ENCODE measurements around the gene LINC01488. TPM values are rescaled to one million over a fixed set of nuclear protein-coding genes. Genes with fewer than 3 reads are reported as not detected.

The LINC01488 gene
- polyA plus RNA-seq, 6 donors from 2014 or later, result not detected

DNA sequence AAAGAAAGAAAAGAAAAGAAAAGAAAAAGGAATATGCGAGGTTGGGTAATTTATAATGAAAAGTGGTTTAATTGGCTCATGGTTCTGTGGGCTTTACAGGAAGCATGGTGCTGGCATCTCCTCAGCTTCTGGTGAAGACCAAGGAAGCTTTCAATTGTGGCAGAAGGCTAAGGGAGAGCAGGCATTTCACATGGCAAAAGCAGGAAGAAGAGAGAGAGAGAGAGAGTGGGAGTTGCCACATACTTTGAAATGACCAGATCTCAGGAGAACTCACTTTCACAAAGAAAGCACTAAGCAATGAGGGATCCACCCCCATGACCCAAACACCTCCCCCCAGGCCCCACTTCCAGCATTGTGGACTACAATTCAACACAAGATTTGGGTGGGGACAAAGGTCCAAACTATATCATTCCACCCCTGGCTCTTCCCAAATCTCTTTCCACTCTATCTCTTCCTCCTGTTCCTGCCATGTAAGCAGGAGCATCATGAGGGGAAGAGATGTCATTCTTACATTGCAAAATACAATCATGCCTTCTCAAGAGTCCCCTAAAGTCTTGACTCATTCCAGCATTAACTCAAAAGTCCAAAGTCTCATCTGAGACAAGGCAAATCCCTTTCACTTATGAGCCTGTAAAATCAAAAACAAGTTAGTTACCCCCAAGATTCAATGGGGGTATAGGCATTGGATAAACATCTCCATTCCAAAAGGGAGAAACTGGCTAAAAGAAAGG lies 38.9 kb downstream of the LINC01488 start:
- Mint-ChIP-seq H3K36me3 (peaks cover 6 to 33% of the 10 kb centered on the region in 2 donors), H3K9me3 (peaks cover 10 to 39% (median 23%) of the 10 kb centered on the region in 7 donors), H3K4me1 (peaks cover 7 to 16% (median 12%) of the 10 kb centered on the region in 3 donors), H3K4me3 (no peak overlapping the region), H3K27ac (no peak overlapping the region), H3K27me3 (peaks cover 0 to 6% (median 0%) of the 10 kb centered on the region in 3 donors)
- no peak for DNase-seq
- no peak for ATAC-seq (ENCODE audit: low read depth in 2 of 2)

DNA sequence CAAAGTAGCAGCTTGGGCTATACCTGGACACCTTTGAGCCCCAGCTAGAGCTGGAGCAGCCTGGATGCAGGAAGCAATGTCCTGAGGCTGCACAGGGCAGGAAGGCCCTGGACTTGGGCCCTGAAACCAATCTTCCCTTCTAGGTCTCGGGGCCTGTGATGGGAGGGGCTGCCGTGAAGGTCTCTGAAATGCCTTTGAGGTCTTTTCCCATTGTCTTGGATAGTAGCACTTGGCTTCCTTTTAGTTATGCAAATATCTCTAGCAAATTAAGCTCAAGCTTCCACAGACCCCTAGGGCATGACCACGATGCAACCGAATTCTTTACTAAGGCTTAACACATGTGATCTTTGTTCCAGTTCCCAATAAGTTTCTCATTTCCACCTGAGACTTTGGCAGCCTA lies 40.0 kb downstream of the LINC01488 start:
- H3K9me3 Mint-ChIP-seq, result peaks cover 6 to 28% (median 14%) of the 10 kb centered on the region in 7 donors
- ATAC-seq (ENCODE audit: low read depth in 2 of 2) (no peak), DNase-seq (no peak)
- H3K4me1 Mint-ChIP-seq, result peaks cover 0 to 8% (median 6%) of the 10 kb centered on the region in 3 donors
- H3K27ac Mint-ChIP-seq, result no peak overlapping the region
- peaks cover 0 to 13% (median 0%) of the 10 kb centered on the region in 3 donors for H3K27me3 Mint-ChIP-seq
- H3K4me3 Mint-ChIP-seq, result peak overlapping the region in 1 of 8 donors; percentile 5
- peaks cover 6 to 25% of the 10 kb centered on the region in 2 donors for H3K36me3 Mint-ChIP-seq

DNA sequence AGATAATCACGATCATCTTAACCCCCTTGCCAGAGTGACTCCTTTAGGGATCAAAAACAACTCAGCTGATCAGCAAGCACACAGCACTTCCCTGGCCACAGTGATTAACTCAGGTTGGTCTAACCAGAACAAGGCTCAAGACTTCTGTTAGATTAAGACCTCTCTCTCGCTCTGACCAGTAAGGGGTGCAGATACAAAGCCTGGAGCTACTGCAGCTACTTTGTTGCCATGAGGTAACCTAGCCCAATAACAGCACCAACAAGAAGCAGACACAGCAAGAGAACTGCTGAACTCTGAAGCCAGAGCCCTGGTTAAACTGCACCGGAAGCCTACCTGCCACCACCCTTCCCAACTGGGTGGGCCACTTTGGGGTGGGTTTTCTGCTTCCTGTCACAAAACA lies 42.0 kb downstream of the LINC01488 start:
- no peak overlapping the region for H3K4me3 Mint-ChIP-seq
- H3K9me3 Mint-ChIP-seq, result peaks cover 0 to 12% (median 3%) of the 10 kb centered on the region in 7 donors
- ATAC-seq (ENCODE audit: low read depth in 2 of 2) (no peak), DNase-seq (no peak)
- peaks cover 4 to 12% of the 10 kb centered on the region in 2 donors for H3K36me3 Mint-ChIP-seq
- H3K27me3 Mint-ChIP-seq, result peaks cover 0 to 13% (median 0%) of the 10 kb centered on the region in 3 donors
- peaks cover 3 to 7% (median 6%) of the 10 kb centered on the region in 3 donors for H3K4me1 Mint-ChIP-seq
- no peak overlapping the region for H3K27ac Mint-ChIP-seq

DNA sequence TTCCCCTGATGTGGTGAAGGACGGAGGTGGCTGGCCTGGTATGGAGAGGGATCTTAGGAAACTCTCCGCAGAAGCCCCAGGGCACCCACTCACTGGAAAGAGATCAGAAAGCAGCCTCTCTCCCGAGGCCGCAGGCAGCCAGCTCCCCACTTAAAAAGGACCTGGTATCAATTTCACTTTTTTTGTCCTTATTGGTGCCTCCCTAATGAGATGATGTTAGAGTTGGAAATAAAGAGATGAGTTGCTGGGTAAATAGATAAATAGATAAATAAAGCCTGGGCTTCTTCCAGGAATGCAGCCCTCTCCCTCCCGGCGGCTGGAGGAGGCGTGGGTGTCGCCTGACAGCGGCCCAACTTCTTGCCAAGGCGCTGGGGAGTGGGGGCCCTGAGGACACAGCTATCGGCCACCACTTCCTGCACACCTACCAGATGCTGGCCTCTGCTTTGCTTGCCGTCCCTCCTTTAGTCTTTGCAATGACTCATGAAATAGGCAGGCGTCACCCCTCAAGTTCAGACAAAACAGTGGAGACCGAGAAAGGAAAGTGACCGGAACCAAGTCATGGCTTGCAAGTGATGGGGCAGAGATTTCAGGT lies 42.9 kb downstream of the LINC01488 start:
- H3K4me3 Mint-ChIP-seq, result no peak overlapping the region
- ATAC-seq (ENCODE audit: low read depth in 2 of 2) (no peak), DNase-seq (no peak)
- H3K9me3 Mint-ChIP-seq, result peaks cover 0 to 3% (median 0%) of the 10 kb centered on the region in 7 donors
- H3K27me3 Mint-ChIP-seq, result peaks cover 0 to 7% (median 0%) of the 10 kb centered on the region in 3 donors
- H3K36me3 Mint-ChIP-seq, result peaks cover 0 to 3% of the 10 kb centered on the region in 2 donors
- H3K4me1 Mint-ChIP-seq, result peaks cover 6 to 14% (median 14%) of the 10 kb centered on the region in 3 donors
- H3K27ac Mint-ChIP-seq, result no peak overlapping the region

DNA sequence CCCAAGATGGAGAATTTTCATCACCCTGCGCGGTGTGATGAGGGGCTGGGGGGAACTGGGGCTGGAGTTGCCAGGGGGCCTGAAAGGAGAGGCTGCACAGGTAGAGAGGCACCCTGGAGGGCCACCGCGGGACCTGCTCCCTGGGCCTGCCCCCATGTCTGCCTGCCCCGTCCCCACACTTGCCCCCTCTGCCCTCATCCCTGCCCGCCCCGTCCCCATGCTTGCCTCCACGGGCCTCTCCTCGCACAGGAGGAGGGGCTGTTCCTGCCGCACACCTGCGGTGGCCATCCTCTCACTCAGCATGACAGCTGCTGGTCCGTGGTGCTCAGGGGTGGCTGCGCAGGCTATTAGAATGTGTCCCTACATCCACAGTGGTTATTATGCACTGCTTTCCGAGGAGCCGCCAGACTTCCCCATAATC lies 43.5 kb downstream of the LINC01488 start:
- Mint-ChIP-seq H3K36me3 (no peaks in the 10 kb centered on the region), H3K27me3 (peaks cover 0 to 7% (median 0%) of the 10 kb centered on the region in 3 donors), H3K27ac (no peak overlapping the region), H3K9me3 (peaks cover 0 to 3% (median 0%) of the 10 kb centered on the region in 7 donors), H3K4me1 (peaks cover 12 to 20% (median 20%) of the 10 kb centered on the region in 3 donors), H3K4me3 (peak overlapping the region in 1 of 8 donors; percentile 30)
- DNase-seq (no peak), ATAC-seq (ENCODE audit: low read depth in 2 of 2) (no peak)

DNA sequence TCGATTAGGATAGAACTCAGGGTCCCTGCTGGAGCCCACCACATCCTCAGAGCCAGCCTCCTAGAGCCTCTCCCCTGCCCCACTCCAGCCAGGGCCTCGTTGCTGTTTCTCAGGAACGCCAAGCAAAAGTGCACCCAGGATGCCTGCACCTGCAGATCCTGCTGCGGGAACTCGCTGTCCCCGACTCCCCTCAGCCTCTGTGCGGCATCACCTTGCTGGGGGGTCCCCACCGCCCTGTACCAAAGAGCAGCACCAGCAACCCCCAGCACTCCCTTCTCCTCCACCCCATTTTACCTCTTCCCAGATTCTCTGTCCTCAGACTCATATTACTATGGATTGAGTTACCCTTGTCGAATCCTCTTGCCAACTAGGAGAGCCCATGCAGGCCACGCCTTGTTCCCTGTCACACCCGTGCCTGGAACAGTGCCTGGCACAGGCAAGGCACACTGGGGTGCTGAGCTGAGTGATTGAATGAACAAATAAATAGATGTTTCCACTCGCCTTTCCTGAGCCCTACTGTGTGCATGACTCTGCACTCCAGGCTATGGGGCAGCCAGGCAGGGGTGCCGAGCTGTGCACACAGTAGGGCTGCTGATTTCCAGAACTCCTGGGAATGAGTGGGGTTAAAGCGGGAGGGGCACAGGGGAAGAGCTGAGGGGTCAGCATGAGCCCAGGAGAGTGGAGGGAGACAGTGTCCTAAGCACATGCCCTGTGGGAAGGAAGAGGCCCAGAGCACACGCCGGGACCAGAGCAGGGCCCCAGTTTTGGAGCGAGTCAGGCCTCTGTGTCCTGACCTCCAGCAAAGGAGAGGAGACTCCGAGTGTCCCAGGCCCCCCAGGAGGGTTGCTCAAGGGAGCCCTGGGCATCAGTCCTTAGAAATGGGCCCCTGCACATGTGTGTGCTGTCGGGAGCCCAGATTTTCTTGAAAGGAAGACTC lies 44.3 kb downstream of the LINC01488 start:
- no peaks in the 10 kb centered on the region for H3K36me3 Mint-ChIP-seq
- H3K27me3 Mint-ChIP-seq, result peaks cover 0 to 7% (median 0%) of the 10 kb centered on the region in 3 donors
- peaks cover 0 to 3% (median 0%) of the 10 kb centered on the region in 7 donors for H3K9me3 Mint-ChIP-seq
- peaks cover 20 to 28% (median 28%) of the 10 kb centered on the region in 3 donors for H3K4me1 Mint-ChIP-seq
- DNase-seq (no peak), ATAC-seq (ENCODE audit: low read depth in 2 of 2) (no peak)
- H3K4me3 Mint-ChIP-seq, result no peak overlapping the region
- H3K27ac Mint-ChIP-seq, result peak overlapping the region in 1 of 6 donors; percentile 44

DNA sequence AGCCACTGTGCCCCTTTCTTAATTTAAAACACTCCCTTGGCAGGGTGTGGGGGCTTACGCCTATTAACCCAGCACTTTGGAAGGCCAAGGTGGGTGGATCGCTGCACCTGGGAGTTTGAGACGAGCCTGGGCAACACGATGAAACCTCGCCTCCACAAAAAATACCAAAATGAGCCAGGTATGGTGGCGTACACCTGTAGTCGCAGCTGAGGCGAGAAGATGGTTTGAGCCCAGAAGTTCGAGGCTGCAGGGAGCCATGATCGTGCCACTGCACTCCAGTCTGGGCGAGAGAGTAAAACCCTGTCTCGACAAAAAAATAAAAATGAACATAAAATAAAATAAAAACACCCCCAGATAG lies 45.0 kb downstream of the LINC01488 start:
- H3K27me3 Mint-ChIP-seq, result peaks cover 0 to 7% (median 0%) of the 10 kb centered on the region in 3 donors
- H3K36me3 Mint-ChIP-seq, result no peaks in the 10 kb centered on the region
- H3K4me1 Mint-ChIP-seq, result peaks cover 26 to 35% (median 34%) of the 10 kb centered on the region in 3 donors
- DNase-seq, result no peak
- H3K4me3 Mint-ChIP-seq, result no peak overlapping the region
- H3K27ac Mint-ChIP-seq, result peak overlapping the region in 1 of 6 donors; percentile 44
- ATAC-seq (ENCODE audit: low read depth in 2 of 2), result no peak
- peaks cover 0 to 3% (median 0%) of the 10 kb centered on the region in 7 donors for H3K9me3 Mint-ChIP-seq

DNA sequence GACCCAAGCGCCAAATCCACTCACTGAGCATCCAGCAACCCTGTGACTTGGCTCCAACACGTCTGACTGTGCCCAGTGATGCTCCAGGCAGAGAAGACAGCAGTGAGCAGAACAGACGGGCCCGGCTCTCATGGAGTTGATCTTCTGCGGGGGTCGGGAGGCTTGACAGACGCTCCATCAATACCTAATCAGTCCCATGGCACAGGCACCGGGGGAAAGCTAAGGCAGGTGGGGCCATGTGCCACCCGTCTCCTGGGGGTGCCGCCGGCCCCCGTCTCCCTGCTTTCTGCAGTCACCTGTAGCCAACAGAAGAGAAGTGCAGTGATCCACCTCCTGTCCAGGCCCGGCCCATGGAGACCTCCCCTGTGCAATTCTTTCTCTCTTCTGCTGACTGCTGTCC lies 47.5 kb downstream of the LINC01488 start:
- ATAC-seq (ENCODE audit: low read depth in 2 of 2), result no peak
- peak overlapping the region in 3 of 6 donors; percentile 19 to 68 (median 19) for H3K27ac Mint-ChIP-seq
- peaks cover 0 to 7% (median 0%) of the 10 kb centered on the region in 3 donors for H3K27me3 Mint-ChIP-seq
- H3K4me3 Mint-ChIP-seq, result peak overlapping the region in 3 of 8 donors; percentile 36 to 82 (median 50)
- peaks cover 0 to 3% (median 0%) of the 10 kb centered on the region in 7 donors for H3K9me3 Mint-ChIP-seq
- H3K36me3 Mint-ChIP-seq, result no peaks in the 10 kb centered on the region
- H3K4me1 Mint-ChIP-seq, result peaks cover 36 to 47% (median 44%) of the 10 kb centered on the region in 3 donors
- no peak for DNase-seq

DNA sequence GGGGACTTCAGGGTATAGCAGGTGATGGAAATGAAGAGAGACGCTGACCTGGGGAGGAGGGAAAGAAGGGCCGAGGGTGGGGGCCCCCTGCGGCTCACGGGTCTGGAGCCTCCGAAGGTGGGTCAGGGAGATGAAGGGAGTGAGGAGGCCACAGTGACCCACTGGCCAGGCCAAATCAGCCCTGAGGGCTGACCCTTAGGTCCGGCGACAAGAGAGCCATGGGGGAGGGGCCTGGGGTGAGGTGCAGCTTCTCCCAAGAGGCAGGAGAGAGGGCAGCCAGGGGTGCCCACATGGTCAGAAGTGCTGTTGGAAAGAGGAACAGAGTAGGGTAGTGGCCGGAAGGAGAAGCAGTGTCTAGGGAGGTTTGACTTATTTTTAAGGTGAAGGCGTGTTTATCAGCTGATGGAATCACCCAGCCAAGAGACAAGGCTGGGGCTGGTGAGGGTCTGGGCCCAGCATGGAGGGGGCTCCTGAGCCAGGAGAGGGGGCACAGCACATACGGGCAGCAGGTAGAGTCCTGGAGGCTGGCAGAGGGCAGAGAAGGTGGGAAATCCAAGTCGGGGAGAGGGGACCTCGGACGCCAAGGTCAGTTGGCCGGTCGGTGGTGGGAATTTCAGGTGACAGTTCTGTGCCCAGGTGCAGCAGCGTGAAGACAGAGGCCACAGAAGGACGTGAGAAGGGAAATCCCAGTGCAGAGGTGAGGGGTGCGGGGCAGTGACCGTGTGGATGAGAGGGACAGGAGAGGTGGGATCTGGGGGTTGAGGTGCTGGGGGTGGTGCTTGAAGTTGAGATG lies 49.0 kb downstream of the LINC01488 start:
- DNase-seq (peak; percentile 35), ATAC-seq (ENCODE audit: low read depth in 2 of 2) (peak; percentile 88 to 93)
- H3K9me3 Mint-ChIP-seq, result peaks cover 0 to 3% (median 0%) of the 10 kb centered on the region in 7 donors
- H3K27ac Mint-ChIP-seq, result peak overlapping the region; percentile 62 to 96 (median 88)
- peaks cover 0 to 6% (median 0%) of the 10 kb centered on the region in 3 donors for H3K27me3 Mint-ChIP-seq
- peaks cover 36 to 47% (median 44%) of the 10 kb centered on the region in 3 donors for H3K4me1 Mint-ChIP-seq
- H3K4me3 Mint-ChIP-seq, result peak overlapping the region; percentile 62 to 91 (median 88)
- no peaks in the 10 kb centered on the region for H3K36me3 Mint-ChIP-seq

DNA sequence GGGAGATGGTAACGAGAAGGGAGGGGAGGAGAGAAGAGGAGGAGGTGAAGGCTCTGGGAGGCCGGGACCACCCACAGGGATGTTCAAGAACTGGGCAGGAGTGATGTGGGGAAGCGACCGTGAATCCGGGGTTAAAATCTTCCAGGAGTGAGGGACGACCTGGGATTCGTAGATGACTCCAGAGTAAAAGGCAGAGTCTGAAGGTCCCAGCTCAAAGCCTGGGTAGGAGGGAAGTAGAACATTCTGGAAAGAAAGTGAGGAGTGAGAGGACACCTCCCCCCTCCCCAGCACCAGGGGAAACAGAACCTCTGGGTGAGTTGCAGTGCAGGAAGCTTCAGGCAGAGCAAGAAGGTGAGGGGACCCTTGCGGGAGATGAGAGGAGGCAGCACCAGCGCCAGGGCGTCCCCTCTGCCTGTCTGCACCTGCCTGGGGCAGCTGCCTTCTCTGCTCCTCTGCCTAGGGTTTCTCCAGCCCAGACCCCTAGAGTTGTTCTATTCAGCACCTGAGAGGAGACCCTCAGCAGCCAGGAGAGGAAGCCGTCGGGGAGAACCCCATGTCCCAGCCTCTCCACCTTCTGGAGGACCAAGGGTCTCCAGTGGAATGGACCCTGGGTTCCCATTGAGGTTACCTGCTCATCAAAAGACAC lies 49.7 kb downstream of the LINC01488 start:
- Mint-ChIP-seq H3K36me3 (no peaks in the 10 kb centered on the region), H3K27me3 (no peaks in the 10 kb centered on the region), H3K4me1 (peaks cover 34 to 47% (median 44%) of the 10 kb centered on the region in 3 donors), H3K9me3 (peaks cover 0 to 3% (median 0%) of the 10 kb centered on the region in 7 donors), H3K27ac (peak overlapping the region in 5 of 6 donors; percentile 75 to 96 (median 88)), H3K4me3 (peak overlapping the region; percentile 49 to 91 (median 85))
- ATAC-seq (ENCODE audit: low read depth in 2 of 2) (no peak), DNase-seq (no peak)

DNA sequence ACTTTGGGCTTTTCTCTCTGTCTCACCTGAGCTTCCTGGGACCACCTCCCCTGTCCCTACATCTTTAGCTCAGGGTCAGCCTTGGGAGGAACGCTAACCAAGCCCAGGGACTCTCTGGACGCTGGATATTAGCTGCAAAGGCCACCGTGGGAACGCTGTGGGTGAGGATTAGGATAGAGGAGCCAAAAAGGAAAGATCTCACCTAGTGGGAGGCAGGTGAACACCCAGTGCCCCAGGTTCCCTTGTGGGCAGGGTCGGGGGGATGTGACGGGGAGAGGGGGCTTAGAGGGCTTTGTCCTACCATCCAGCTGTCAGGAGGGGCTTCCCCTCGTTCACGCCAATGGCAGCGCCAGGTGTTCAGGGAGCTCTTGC lies 50.2 kb downstream of the LINC01488 start:
- H3K27me3 Mint-ChIP-seq, result no peaks in the 10 kb centered on the region
- peaks cover 0 to 3% (median 0%) of the 10 kb centered on the region in 7 donors for H3K9me3 Mint-ChIP-seq
- peak overlapping the region in 5 of 6 donors; percentile 42 to 96 (median 79) for H3K27ac Mint-ChIP-seq
- DNase-seq (no peak), ATAC-seq (ENCODE audit: low read depth in 2 of 2) (peak in 1 of 2 donors; percentile 18)
- H3K4me1 Mint-ChIP-seq, result peaks cover 34 to 47% (median 44%) of the 10 kb centered on the region in 3 donors
- H3K36me3 Mint-ChIP-seq, result no peaks in the 10 kb centered on the region
- H3K4me3 Mint-ChIP-seq, result peak overlapping the region in 7 of 8 donors; percentile 41 to 91 (median 82)
